NCI-H510A (cell line): Measurements from ENCODE around the gene SIX2.
"Not testable (repeated sequence)": the region's sequence is repeated elsewhere in the genome, so short reads cannot be mapped to it uniquely, and the experiment has no call there.

ENCODE experiments used
- DNase-seq: peaks from one replicate; lab custom pipeline; 2025; lab: John Stamatoyannopoulos, UW

SIX2 gene

DNA sequence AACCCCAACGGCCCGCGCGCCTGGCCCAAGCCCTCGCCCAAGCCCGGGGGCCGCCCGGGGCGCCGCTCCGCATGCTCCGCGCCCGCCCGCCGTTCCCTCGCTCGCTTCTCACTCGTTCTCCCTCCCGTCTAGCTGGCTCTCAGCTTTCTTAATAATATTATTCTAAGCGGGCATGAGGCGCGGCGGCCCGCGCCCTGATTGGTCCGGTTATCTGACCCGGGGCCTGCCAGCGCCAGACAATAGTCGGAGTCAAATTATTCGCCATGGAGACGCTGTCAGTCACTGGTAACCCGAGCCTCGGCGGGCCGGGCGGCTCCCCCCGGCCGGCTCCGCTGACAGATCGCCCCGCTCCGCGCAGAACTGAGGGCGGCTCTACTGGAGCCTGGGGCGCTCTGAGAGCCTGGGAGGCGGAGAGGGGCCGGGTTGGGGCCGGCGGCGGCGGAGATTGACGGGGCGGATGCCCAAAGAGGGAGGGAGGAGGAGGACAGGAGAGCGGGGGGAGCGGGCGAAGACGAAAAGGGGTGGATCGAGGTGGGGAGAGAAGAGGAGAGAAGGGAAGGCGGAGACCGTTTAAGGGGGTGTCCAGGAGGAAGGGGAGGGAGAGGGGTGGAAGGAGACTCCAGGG lies at the start of gene SIX2:
Gene SIX2 (minus strand): TSS at position 150 of the 625 bp plus-strand sequence. CDS start 342 bp downstream, outside the sequence.
- DNase-seq: peak; percentile 94

DNA sequence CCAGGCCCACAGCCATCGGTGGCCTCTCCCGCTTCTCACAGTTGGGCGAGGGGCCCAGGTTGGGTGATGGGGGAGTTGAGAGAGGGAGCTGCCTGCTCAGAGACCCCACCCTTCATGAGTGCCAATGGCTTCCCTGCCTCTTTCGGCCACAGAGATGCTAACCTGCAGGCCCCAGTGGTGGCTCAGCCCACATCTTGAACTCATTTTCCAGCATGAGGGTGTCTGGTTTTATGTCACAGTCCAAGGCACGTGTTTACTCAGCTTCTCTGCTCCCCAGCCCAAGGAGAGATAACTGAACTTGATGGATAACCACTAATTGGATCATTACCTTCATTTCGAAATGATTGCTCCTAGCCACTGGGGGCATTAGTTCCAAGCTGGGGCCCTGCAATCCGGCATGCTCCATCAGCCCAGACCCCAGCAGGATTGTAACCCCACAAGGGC lies 45.9 kb upstream of the SIX2 start:
- no peak for DNase-seq

DNA sequence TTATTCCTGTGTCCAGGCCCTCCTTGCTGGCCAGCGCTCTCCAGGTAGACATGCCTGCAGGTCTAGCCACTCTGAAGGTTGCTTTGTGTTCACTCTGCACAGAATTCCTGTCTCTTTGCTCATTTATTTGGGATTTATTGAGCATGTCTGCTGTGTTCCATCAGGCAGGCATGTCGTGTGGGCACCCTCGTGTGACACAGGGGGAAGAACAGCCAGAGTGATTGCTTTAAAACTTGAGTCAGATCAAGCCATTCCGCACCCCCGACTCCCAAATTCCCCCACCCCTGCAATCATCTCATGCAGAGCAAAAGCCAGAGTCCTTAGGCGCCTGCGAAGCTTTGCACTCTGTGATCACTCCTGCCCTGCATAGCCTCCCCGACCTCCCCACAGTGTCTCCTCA lies 44.7 kb upstream of the SIX2 start:
- no peak for DNase-seq

DNA sequence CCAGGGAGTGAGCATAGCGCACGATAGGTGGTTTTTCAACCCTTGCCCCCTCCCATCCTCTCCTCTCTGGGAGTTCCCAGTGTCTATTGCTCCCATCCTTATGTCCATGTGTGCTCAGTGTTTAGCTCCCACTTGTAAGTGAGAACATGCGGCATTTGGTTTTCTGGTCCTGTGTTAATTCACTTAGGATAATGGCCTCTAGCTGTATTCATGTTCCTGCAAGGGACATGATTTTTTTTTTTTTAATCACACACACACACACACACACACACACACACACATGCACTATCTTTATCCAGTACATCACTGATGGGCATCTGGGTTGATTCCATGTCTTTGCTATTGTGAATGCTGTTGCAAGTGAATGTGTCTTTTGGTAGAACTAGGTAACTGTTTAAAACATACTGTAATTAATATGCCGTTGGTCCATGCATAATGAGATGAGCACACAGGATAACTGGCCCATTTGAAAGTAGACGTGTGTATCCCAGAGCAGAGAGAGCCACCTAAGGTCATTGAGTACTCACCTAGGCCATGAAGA lies 43.2 kb upstream of the SIX2 start:
- DNase-seq: no peak

DNA sequence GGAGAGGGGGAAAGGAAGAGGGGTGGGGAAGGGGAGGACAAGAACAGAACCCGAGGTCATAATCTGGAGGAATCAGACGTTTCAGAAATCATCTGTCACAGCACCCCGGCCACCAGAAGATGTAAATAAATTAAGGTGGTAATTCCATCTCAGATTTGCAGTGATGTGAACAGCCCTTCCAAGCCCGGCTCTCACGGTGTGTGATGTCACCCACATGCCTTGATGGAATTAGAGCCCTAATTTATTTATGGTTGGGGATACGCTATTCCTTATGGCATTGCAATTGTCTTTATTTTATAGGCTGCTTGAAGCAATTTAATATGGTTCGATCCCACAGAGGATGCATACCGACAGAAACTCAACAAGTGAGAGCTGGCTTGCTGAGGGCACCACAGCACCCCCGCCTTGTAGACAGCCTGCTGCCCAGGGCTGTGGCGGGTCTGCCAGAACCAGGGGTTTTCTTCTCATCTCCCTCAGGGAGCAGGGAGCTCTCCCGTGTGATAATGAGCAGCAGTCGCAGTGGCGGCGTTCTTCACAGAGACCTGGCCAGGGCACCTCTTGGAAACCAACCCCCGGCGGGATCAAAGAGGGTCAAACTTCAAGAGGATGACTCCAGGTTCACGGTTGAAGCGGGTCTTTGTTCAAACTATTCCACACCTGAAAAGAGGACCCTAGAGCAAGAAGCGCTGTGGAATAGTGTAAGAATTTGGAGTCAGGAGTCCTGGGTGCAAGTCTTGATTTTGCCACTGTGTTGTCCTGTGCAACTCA lies 40.5 kb upstream of the SIX2 start:
- DNase-seq: no peak

DNA sequence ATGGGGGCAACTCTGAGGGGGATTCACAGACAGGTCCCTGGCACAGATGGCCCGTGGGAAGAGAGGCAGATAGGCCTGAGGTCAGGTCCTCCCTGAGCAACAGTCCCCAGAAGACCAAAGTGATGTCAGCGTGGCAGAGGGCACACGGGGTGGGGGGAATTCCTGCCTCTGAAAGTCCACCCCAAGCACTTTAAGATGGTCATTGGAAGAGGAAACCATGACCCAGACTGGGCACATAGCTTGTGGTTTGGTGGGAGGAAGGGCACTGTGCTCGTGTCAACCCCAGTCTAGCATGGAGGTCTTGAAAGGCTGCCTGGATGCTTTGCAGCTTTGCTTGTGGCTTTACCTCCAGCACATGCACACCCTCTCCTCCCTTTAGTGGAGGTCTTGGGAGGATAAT lies 38.0 kb upstream of the SIX2 start:
- no peak for DNase-seq

DNA sequence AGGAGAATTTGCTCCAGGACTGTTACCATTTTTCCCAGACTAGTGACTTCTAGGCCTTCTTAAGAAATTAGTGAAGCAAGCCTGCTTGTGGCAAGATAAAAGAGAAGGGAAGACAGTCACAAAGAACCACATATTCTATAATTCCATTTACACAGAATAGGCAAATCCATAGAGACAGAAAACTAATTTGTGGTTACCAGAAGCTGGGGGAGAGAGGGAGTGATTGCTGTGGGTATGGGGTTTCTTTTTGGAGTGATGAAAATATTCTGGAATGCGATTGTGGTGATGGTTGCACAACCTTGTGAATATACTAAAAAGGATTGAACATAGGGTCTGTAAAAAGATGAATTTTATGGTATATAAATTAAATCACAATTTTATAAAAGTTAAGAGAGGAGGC lies 37.5 kb upstream of the SIX2 start:
- no peak for DNase-seq

DNA sequence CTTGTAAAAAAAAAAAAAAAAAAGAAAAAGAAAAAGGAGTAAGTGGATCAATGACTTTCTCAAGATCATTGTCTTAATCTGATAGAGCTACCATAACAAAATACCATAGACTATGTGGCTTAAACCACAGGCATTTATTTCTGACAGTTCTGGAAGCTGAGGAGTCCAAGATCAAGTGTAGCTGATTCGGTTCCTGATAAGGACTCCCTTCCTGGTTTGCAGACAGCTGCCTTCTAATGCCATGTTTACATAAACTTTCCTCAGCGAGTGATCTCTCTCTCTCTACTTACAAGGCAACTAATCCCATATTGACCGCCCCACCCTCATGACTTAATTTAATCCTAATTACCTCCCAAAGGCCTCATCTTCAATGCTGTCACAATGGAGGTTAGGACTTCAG lies 36.5 kb upstream of the SIX2 start:
- DNase-seq: no peak

DNA sequence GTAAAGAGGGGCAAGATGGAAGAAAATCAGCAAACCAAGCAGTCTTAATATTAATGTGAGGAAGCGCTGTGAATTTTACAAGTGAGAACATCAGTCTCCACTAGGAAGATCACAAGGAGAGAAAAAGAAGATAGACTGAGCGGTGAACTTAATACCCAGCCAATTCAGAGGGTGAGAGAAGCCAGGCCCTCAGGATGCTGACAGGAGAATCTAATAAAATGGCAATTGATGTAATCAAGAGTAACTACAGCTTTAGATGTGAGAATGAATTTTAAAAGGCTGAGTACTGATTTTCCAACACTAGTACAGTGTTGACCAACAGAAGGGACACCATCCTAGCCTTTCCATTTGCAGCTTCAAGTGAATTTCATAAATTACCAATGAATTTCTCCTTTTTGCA lies 35.7 kb upstream of the SIX2 start:
- no peak for DNase-seq

DNA sequence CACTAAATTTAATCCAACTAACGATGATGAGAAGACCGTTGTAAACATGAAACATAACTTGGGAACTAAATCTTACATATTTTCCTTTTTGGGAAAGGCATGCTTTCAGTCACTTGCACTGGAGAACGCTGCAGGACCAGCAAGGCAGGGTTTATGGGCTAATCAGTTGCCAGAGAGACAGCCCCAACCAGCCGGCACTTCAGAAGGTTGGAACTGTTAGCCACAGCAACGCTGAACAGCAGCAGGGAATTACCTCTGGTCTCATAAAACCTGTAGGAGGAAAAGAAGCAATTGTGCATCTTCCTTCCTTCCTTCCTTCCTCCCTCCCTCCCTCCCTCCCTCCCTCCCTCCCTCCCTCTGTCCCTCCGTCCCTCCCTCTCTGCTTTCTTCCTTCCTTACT lies 33.9 kb upstream of the SIX2 start:
- no peak for DNase-seq

DNA sequence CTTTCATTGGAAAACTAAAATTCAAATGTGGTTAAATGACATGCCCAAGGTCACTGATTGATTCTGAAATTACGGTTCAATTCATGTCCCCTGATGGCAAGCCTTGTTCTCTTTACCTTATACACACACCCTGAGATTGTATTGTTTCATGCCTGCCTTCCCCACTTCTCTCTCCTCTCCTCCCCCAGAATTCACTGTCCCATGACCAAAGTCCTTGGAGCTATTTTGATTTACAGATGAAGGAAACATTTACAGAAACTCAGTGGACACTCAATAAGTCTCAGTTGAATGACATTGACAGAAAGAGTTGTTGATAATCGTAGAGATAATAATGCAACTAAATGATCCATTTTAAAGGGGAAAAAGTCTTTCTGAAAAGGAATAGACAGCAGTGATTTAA lies 33.1 kb upstream of the SIX2 start:
- DNase-seq: no peak

DNA sequence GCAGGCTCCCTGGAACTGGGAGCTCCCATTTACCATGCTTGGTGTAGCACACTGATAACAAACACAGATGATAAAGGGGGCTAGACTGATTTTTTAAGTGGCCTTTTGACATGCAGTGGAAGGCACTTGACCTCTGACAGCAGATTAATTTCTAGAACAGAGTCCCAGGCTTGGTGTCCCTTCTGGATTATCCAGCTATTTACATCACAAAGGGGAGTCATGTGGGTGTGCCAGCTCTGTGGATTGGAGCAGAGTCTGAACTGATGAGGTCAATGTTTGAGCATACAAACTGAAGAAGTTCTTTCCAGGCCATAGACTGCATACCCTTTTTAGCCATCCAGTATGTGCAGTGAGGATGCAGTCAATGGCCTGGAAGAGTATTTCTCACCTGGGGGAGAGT lies 31.5 kb upstream of the SIX2 start:
- DNase-seq: no peak

DNA sequence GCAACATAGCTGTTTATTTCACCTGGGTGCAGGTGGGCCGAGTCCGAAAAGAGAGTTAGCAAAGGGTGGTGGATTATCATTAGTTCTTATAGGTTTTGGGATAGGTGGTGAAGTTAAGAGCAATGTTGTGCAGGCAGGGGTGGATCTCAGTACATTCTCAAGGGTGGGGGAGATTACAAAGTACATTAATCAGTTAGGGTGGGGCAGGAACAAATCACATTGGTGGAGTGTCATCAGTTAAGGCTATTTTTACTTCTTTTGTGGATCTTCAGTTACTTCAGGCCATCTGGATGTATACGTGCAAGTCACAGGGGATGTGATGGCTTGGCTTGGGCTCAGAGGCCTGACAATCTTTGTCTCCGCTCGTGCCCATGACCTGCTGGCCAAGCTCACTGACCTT lies 30.6 kb upstream of the SIX2 start:
- not testable (repeated sequence) for DNase-seq

DNA sequence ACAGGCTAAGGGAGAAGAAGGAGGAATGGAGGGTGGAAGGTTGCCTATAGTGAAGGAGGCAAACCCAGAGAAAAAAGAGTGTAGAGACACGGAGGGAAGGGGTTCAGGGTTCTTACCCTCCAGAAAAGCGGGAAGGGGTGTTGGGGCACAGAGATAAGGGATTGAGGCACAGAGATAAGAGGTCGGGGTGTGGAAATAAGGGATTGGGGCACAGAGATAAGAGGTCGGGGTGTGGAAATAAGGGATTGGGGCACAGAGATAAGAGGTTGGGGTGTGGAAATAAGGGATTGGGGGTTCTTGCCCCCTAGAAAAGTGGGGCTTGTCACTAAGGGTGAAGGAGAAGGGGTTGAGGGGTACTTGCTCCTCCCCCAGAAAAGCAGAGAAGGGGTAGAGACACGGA lies 29.6 kb upstream of the SIX2 start:
- not testable (repeated sequence) for DNase-seq

DNA sequence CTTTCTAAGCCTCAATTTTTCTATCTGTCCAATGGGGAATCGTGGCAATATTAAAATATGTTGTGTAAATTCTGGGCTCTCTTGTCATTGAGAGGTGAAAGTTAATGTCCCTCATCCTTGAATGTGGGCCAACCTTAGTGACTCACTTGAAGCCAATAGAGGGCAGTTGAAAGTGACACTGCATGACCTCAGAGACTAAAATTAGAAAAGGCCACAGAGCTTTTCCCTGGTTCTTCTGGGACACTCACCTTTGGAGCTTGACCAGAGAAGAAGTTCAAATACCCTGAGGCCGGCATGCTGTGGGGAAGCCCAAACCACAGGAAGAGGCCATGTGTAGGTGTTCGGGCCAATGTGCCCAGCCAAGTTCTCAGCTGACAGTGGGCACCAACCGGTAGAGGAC lies 24.1 kb upstream of the SIX2 start:
- no peak for DNase-seq

DNA sequence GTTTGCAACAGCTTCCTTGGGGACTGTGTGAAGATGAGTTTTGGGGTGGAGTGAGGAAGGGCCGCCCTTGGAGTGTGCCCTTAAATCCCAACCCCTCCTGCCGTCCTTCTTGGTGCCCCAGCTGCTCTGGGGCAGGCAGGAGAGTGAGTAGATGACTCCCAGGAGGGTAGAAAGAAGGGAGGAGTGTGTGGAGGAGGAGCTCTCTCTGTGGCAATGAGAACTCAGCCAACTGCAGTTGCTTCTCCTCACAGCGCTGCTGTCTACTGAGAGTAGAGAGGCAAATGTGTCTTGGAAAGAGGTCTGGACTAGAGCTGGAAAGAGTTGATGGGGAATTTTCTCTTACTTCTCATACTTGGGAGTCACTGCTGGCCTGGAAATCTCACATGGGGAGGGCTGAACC lies 21.8 kb upstream of the SIX2 start:
- no peak for DNase-seq

DNA sequence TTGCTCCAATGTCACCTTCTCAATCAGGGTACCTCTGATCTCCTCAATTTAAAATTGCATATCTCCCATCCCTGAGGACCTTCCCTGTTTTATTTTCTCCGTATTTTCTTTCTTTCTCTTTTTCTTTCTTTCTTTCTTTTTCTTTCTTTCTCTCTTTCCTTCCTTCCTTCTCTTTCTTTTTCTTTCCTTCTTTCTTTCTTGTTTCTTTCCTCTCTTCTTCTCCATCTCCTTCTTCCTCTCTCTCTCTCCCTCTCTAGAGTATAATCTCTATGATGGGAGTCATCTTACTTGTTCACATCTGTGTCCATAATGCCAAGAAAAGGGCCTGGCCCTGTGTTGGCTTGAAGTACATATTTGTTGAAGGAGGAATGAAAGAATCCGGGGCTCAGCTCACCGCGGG lies 21.3 kb upstream of the SIX2 start:
- no peak for DNase-seq

DNA sequence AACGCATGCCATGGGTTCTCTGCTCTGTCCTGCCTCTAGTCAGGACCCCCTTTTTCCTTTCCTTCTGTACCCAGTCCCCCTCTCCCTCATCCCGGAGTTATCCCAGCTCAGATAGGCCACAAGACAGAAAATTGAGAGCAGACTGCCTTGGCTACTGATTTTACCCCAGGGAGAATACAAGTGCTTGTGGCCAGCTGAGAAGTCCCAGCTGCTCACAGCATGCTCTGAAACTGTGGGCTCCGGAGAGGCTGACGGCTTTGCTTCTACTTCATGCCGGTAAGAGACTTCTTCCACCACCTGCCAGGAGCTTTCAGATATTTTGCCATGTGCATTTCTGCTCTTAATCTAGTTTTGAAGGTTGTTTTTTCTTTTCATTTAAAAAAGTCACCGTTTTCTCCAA lies 20.0 kb upstream of the SIX2 start:
- no peak for DNase-seq

DNA sequence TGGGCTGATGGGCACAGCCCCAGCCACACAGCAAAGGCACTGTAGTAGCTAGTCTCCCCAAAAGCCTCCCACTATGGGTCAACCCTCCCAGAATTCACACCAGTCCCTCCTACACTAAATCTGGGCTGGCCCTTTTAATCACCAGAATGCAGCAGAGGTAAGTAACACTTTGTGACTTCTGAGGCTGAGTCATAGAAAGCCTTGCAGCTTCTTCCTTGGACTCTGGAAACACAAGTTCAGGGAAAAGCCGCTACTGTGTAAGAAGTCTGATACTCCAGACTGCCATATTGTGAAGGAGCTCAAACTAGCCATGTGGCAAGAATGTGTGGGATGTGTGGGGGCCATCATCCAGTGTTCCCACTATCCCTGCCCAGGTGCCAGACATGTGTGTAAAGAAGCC lies 19.0 kb upstream of the SIX2 start:
- DNase-seq: no peak

DNA sequence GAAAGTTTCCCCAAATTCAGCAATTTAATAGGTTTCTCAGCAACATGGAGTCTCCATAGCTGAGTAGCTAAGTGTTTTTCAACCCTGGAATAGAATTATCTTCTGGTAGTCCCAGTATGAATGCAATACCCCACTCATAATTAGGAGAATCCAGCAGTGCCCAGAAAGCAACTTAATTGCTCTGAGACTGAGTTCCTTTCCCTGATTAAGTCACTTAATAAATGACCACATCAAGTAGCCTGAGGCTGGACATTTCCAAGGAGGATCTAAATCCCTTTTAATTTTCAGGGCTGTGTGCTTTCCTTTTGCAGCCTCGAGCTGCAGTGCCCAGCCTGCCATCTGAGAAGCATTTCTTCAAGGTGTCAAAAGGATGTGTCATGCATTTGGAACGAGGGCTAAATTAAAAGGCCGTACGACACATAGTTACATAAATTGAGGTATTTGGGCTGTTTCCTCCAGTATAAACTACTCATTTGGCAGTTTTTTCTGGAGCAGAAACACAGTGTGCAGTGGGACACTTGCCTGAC lies 17.7 kb upstream of the SIX2 start:
- no peak for DNase-seq

DNA sequence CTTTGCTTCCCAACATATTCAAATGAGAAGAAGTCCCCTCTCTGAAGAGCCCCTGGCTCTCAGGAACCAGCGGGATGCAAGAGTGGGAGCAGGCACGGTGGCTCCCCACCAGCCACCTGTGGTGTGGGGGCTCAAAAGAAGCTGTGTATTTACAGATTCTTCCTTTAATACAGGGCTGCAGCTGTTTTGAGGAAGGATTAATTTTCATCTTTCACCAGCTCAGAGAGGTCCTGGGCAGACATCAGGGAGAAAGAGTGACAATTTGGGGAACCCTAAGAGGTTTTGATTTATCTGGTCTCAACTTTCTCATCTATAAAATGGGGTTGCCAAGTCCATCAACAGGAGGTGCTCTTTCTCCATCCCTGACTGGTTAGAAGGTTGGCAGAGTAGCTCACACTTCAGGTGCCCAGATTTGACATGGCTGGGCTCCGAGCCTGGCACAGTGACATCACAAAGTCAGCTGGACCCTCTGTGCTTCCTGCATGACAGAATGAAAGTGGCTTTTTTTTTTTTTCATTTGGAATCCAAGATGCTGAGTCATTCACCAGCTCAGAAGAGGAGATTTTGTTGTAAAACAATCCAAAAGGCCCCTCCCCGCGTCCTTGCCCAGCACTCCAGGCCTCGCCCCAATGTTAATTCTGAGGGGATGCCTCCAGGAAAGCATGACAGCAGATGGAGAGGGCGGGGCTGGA lies 15.5 kb upstream of the SIX2 start:
- DNase-seq: no peak

DNA sequence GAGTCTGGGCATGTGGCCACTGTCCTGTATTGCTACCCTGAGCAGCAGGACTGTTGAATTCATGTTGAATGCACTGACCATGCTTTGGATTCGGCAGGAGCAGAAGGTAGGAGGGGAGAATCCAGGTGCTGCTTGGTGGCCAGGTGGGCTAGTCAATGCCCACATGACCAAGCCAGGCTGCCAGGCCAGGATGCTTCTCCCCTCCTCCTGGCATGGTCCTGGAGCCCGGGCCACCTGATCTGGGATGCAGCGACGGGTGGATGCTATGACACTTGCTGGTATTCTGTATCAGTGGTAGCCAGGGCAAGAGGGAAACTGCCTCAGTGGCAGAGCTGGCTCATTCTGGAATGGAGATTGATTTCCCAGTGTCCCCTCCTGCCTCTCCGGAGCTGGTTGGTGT lies 14.8 kb upstream of the SIX2 start:
- DNase-seq: no peak

DNA sequence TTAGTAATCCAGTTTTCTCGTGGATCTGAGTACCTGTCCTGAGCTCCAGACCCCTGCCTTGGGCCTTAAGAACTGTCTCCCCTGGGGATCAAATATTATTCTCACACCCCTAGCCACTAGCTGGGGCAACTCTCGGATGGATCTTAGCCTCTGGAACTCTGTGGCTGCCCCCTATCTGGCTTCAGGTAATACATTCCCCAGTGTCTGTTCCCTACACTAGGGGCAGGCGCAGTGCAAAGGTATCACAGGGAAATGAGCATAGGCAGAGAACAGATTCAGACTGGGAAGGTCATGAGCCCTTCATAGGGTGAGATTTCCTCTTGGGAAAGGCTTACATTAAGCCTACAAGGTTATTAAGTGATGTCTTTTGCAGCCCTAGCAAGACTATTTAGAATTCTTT lies 11.2 kb upstream of the SIX2 start:
- no peak for DNase-seq
